Trophoblast cell (in vitro differentiated cells and primary cell): ENCODE data around the gene ENPP6.

ENCODE experiments used
- DNase-seq, 2 donors: peaks; one replicate each; pipeline ENCODE4 v3.0.0-alpha.2; 2016
- H2AFZ ChIP-seq: 2 replicates; pipeline ENCODE4 v1.6.1; 2013; ENCODE audit warnings: low read length, moderate library complexity, mild to moderate bottlenecking; ENCODE audit not compliant: insufficient read depth, poor library complexity
- H2AK5ac ChIP-seq: 2 replicates; pipeline ENCODE4 v1.6.1; 2013; ENCODE audit warnings: mild to moderate bottlenecking, low read length
- H2BK120ac ChIP-seq: 2 replicates; pipeline ENCODE4 v1.6.1; 2013; ENCODE audit warnings: low read length, mild to moderate bottlenecking, moderate library complexity; ENCODE audit not compliant: insufficient read depth, poor library complexity
- H2BK12ac ChIP-seq: 2 replicates; pipeline ENCODE4 v1.6.1; 2013; ENCODE audit warnings: mild to moderate bottlenecking, low read length, moderate library complexity
- H2BK5ac ChIP-seq: 2 replicates; pipeline ENCODE4 v1.6.1; 2013; ENCODE audit warnings: low read length, low read depth, moderate library complexity, mild to moderate bottlenecking; ENCODE audit not compliant: poor library complexity
- H3K14ac ChIP-seq: 2 replicates; pipeline ENCODE4 v1.6.1; 2013; ENCODE audit warnings: mild to moderate bottlenecking, low read length
- H3K18ac ChIP-seq: 2 replicates; pipeline ENCODE4 v1.6.1; 2013; ENCODE audit warnings: mild to moderate bottlenecking, low read length
- H3K23ac ChIP-seq: 2 replicates; pipeline ENCODE4 v1.6.1; 2013; ENCODE audit warnings: low read length
- H3K27ac ChIP-seq: 2 replicates; pipeline ENCODE4 v1.5.1; 2013; ENCODE audit warnings: low read depth, mild to moderate bottlenecking, inconsistent platforms, low read length, moderate library complexity
- H3K27me3 ChIP-seq: 2 replicates; pipeline ENCODE4 v1.6.1; 2013; ENCODE audit warnings: inconsistent platforms, mild to moderate bottlenecking, low read length, moderate library complexity; ENCODE audit not compliant: insufficient read depth
- H3K36me3 ChIP-seq, 2 experiments: 1 replicate in 1 of 2; 2 replicates in 1 of 2; pipeline ENCODE4 v1.6.1; 2013; ENCODE audit warnings: low read length in 2 of 2, mild to moderate bottlenecking in 2 of 2, moderate library complexity in 1 of 2; ENCODE audit not compliant: insufficient read depth in 2 of 2, control insufficient read depth in 1 of 2
- H3K4ac ChIP-seq: 2 replicates; pipeline ENCODE4 v1.6.1; 2013; ENCODE audit warnings: low read depth, mild to moderate bottlenecking, low read length, moderate library complexity
- H3K4me1 ChIP-seq, 2 experiments: 1 replicate in 1 of 2; 2 replicates in 1 of 2; pipeline ENCODE4 v1.6.1; 2013; ENCODE audit warnings: low read length in 2 of 2, mild to moderate bottlenecking in 2 of 2, moderate library complexity in 1 of 2; ENCODE audit not compliant: insufficient read depth in 2 of 2, control insufficient read depth in 1 of 2
- H3K4me2 ChIP-seq: 2 replicates; pipeline ENCODE4 v1.6.1; 2013; ENCODE audit warnings: inconsistent platforms, mild to moderate bottlenecking, low read length, moderate library complexity
- H3K4me3 ChIP-seq: 2 replicates; pipeline ENCODE4 v1.5.1; 2013; ENCODE audit warnings: mild to moderate bottlenecking, low read depth, low read length, inconsistent platforms
- H3K79me1 ChIP-seq: one replicate; pipeline ENCODE4 v1.6.1; 2013; ENCODE audit warnings: low read length
- H3K79me2 ChIP-seq: 2 replicates; pipeline ENCODE4 v1.6.1; 2013; ENCODE audit warnings: low read length, mild to moderate bottlenecking; ENCODE audit not compliant: control insufficient read depth, insufficient read depth, poor library complexity
- H3K9ac ChIP-seq: 2 replicates; pipeline ENCODE4 v1.6.1; 2013; ENCODE audit warnings: mild to moderate bottlenecking, low read length
- H3K9me3 ChIP-seq: 2 replicates; pipeline ENCODE4 v1.6.1; 2013; ENCODE audit warnings: low read depth, mild to moderate bottlenecking, control low read depth, inconsistent platforms, low read length; ENCODE audit not compliant: insufficient read depth
- H4K12ac ChIP-seq: 2 replicates; pipeline ENCODE4 v1.6.1; 2013; ENCODE audit warnings: low read depth, mild to moderate bottlenecking, low read length, moderate library complexity
- H4K8ac ChIP-seq: 2 replicates; pipeline ENCODE4 v1.6.1; 2013; ENCODE audit warnings: low read depth, mild to moderate bottlenecking, low read length, moderate library complexity
- H4K91ac ChIP-seq: one replicate; pipeline ENCODE4 v1.6.1; 2013; ENCODE audit warnings: low read depth, mild to moderate bottlenecking, low read length, moderate library complexity
- WGBS: extraction: QIAGEN DNeasy Blood & Tissue Kit; methylation state at CpG from one replicate; pipeline ENCODE4 v1.1.7; 2013; ENCODE audit warnings: missing lambda C conversion rate; ENCODE audit not compliant: insufficient read length, insufficient coverage; ENCODE audit errors: extremely low coverage; 5-methylcytosine and 5-hydroxymethylcytosine counted together

Gene ENPP6

DNA sequence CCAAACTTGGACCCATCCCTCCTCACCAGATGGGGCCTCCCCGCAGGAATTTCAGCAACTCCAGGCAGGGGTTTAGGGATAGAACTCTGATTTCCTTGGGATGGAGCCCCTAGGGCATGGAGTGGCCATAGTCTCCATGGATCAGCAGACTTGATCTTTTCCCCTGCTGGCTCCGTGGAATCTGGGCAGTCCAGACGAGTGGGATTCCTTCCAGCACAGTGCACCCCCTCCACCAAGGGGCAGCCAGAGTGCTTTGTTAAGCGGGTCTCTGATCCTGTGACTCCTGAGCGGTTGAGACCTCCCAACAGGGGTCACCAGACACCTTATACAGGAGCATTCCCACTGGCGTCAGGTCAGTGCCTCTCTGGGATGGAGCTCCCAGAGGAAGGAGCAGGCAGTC, 40.4 kb downstream of the ENPP6 start:
- H3K79me2 ChIP-seq: no peaks in the 10 kb centered on the region
- no peaks in the 10 kb centered on the region for H3K27me3 ChIP-seq
- no peak overlapping the region for H3K4ac ChIP-seq
- no peak overlapping the region for H4K8ac ChIP-seq
- H2AFZ ChIP-seq: no peak overlapping the region
- no peak overlapping the region for H2BK5ac ChIP-seq
- H3K27ac ChIP-seq: peak overlapping the region; percentile 72
- H3K18ac ChIP-seq: no peak overlapping the region
- H4K12ac ChIP-seq: no peak overlapping the region
- no peak overlapping the region for H2BK120ac ChIP-seq
- peak overlapping the region; percentile 60 for H3K14ac ChIP-seq
- H3K23ac ChIP-seq: no peak overlapping the region
- H3K9ac ChIP-seq: no peak overlapping the region
- no peaks in the 10 kb centered on the region for H3K36me3 ChIP-seq
- H4K91ac ChIP-seq: peak overlapping the region; percentile 72
- DNase-seq: peak; percentile 23 to 55
- no peak overlapping the region for H2AK5ac ChIP-seq
- no CpG with 5 or more reads among the region's 6 CpGs for WGBS
- H3K4me3 ChIP-seq: no peak overlapping the region
- no peaks in the 10 kb centered on the region for H3K9me3 ChIP-seq
- peaks cover 9 to 12% of the 10 kb centered on the region in 2 experiments for H3K4me1 ChIP-seq
- peaks cover 9% of the 10 kb centered on the region for H3K79me1 ChIP-seq
- H2BK12ac ChIP-seq: no peak overlapping the region
- peak overlapping the region; percentile 12 for H3K4me2 ChIP-seq

DNA sequence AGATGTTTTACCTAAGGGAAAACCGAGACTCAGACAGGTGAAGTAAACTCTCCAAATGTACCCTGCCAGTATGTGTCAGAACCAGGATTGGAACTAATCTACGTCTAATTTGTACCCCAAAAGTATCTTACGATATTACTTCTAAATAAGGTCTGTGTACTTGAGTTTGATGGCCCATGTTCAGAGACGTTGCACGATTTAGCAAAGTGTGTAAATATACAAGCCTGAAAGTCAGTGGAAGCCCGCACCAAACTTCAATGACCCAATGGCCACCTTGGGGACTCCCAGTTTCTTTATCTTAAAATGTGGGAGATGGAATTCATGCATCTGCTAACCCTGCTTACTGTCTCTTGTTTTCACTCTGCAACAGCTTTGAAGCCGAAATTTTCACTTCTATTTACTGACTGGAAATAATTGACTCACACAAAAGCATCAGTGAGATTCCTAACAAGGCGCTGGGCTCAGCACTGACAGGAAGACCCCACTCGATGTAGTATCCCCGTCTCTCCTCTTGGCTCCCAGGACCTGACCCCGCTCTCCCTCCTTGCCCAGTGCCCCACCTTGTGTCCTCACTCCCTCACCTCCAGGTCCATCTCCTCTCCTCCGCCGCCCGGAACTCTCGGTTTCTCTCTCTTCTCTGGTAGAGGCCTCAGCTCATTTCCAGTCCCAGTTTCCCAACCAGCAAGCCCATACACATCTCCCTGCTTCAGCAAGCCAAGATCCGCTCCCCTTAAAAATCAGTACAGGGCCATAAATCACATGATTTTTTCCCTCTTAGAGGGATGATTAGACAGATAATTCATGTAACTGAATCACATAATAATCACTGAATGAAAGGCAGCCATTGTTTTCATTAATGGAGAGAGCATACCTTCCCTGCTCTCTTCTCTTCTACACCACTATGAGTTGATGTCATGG, 42.8 kb downstream of the ENPP6 start:
- Histone ChIP-seq H3K9me3 (no peaks in the 10 kb centered on the region), H3K14ac (no peak overlapping the region), H3K4ac (no peak overlapping the region), H3K4me3 (no peak overlapping the region), H2BK5ac (no peak overlapping the region), H2BK120ac (peak overlapping the region; percentile 67), H3K79me2 (no peaks in the 10 kb centered on the region), H2AFZ (no peak overlapping the region), H4K12ac (no peak overlapping the region), H3K4me2 (no peak overlapping the region), H3K18ac (no peak overlapping the region), H3K4me1 (peaks cover 15 to 19% of the 10 kb centered on the region in 2 experiments), H3K79me1 (peaks cover 14% of the 10 kb centered on the region), H3K27ac (no peak overlapping the region), H3K36me3 (no peaks in the 10 kb centered on the region), H3K23ac (no peak overlapping the region), H3K9ac (no peak overlapping the region), H2BK12ac (peak overlapping the region; percentile 82), H4K91ac (peak overlapping the region; percentile 45), H4K8ac (peak overlapping the region; percentile 24), H2AK5ac (peak overlapping the region; percentile 66), H3K27me3 (no peaks in the 10 kb centered on the region)
- DNase-seq: no peak
- WGBS: no CpG with 5 or more reads among the region's 16 CpGs

DNA sequence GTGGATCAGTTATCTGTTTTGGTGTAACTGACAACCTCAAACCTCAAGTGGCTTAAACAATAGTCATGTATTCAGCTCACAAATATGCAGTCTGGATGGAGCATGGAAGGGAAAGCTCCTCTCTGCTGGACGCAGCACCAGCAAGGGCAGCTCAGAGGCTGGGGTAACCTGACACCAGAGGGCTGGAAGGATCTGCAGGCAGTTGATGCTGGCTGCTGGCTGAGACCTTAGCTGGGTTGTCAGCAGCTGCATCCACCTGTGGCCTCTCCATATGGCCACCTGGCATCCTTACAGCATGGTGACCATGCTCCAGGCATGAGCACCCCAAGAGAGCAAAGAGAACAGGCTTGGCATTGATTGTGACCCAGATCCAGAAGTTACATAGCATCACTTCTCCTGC, 46.7 kb downstream of the ENPP6 start:
- H2BK5ac ChIP-seq: no peak overlapping the region
- no peak overlapping the region for H3K4me3 ChIP-seq
- H3K14ac ChIP-seq: no peak overlapping the region
- H4K91ac ChIP-seq: no peak overlapping the region
- peaks cover 20% of the 10 kb centered on the region for H3K79me1 ChIP-seq
- DNase-seq: peak in 1 of 2 donors; percentile 50
- no peak overlapping the region for H4K12ac ChIP-seq
- H3K4ac ChIP-seq: no peak overlapping the region
- no peak overlapping the region for H3K27ac ChIP-seq
- H3K36me3 ChIP-seq: no peaks in the 10 kb centered on the region
- H2BK120ac ChIP-seq: no peak overlapping the region
- no peak overlapping the region for H2AFZ ChIP-seq
- H3K79me2 ChIP-seq: peaks cover 3% of the 10 kb centered on the region
- no peak overlapping the region for H3K9ac ChIP-seq
- H3K27me3 ChIP-seq: no peaks in the 10 kb centered on the region
- no peak overlapping the region for H3K4me2 ChIP-seq
- no peak overlapping the region for H2BK12ac ChIP-seq
- H3K18ac ChIP-seq: no peak overlapping the region
- no peak overlapping the region for H2AK5ac ChIP-seq
- peaks cover 22 to 30% of the 10 kb centered on the region in 2 experiments for H3K4me1 ChIP-seq
- H3K23ac ChIP-seq: no peak overlapping the region
- WGBS: no CpG with 5 or more reads among the region's 1 CpG
- no peaks in the 10 kb centered on the region for H3K9me3 ChIP-seq
- no peak overlapping the region for H4K8ac ChIP-seq

DNA sequence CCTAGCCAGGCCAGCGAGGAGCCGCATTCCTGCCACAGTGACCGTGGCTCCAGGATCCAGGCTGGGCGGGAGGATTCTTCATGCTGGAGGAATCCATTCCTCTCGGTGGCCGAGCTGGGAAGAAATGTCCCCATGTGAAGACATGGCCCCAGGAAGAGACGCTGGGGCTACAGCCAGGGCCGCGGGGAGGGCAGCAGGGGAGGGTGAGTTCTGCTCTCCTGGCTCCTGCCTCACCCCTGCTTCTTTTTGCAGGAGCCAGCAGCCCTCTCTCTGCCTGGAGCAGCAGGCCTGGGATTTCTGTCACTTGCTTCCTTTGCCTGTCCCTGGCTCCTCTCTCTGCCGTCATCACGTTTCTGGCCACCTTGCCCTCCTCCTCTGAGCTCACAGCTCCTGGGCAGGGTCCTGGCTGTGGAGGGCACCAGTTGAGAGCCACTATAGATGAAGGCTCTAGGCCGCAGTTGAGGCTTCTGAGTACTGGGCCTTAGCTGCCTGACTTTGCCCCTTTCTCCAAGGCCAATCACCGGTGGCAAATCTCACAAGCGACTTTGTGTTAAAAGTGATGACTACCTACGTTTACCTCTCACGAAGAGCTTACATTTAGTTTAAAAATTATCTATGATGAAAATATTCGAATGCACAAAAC, 48.3 kb downstream of the ENPP6 start:
- H3K9ac ChIP-seq: no peak overlapping the region
- peak overlapping the region; percentile 83 for H2AK5ac ChIP-seq
- no peak for DNase-seq
- no peaks in the 10 kb centered on the region for H3K27me3 ChIP-seq
- peak overlapping the region; percentile 96 for H2BK120ac ChIP-seq
- no peak overlapping the region for H3K4me3 ChIP-seq
- H3K23ac ChIP-seq: no peak overlapping the region
- peak overlapping the region; percentile 58 for H3K4ac ChIP-seq
- peak overlapping the region; percentile 78 for H4K8ac ChIP-seq
- peak overlapping the region; percentile 96 for H4K91ac ChIP-seq
- H3K4me1 ChIP-seq: peaks cover 31 to 39% of the 10 kb centered on the region in 2 experiments
- no peaks in the 10 kb centered on the region for H3K36me3 ChIP-seq
- H3K79me2 ChIP-seq: peaks cover 5% of the 10 kb centered on the region
- no CpG with 5 or more reads among the region's 17 CpGs for WGBS
- H3K18ac ChIP-seq: peak overlapping the region; percentile 75
- no peak overlapping the region for H3K4me2 ChIP-seq
- no peaks in the 10 kb centered on the region for H3K9me3 ChIP-seq
- peaks cover 24% of the 10 kb centered on the region for H3K79me1 ChIP-seq
- H4K12ac ChIP-seq: peak overlapping the region; percentile 58
- H3K14ac ChIP-seq: peak overlapping the region; percentile 87
- peak overlapping the region; percentile 32 for H2AFZ ChIP-seq
- H2BK12ac ChIP-seq: peak overlapping the region; percentile 93
- peak overlapping the region; percentile 57 for H3K27ac ChIP-seq
- peak overlapping the region; percentile 90 for H2BK5ac ChIP-seq
